Keratinocyte (primary cell): ENCODE data around the gene LST1.

Source experiments
- CTCF ChIP-seq, 3 experiments: IDR thresholded peaks in 1 of 3; conservative IDR thresholded peaks in 1 of 3; optimal IDR thresholded peaks in 1 of 3; 2 replicates in 2 of 3; 3 replicates in 1 of 3; pipeline versions ENCODE3 to v1.5.1; 2011; ENCODE audit warnings: low read length in 3 of 3, mild to moderate bottlenecking in 3 of 3, moderate library complexity in 2 of 3, control low read depth in 1 of 3, inconsistent platforms in 1 of 3; ENCODE audit not compliant: insufficient read depth in 2 of 3; ENCODE audit errors: extremely low read depth in 1 of 3
- EZH2 ChIP-seq: IDR thresholded peaks from one replicate; pipeline ENCODE4 v1.6.1; 2012; ENCODE audit warnings: inconsistent platforms, mild to moderate bottlenecking, low read length, moderate library complexity

DNA sequence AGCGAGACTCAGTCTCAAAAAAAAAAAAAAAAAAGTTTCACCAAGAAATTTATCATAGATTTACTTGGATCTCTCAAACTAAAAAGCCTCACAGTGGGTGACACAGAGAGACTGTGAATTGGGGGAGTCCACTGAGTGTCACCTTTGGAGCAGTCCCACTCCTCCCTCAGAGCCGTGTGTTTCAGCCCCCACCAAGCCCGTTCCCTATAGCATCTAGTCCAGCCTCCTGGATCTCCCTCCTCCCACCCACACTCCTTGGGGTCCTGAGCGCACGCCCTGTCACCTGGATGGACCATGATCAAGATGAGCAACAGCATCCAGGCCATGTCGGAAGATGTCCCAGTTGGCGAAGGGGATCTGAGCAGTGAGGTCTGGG is 6.3 kb downstream of the LST1 start:
- no peak for TF ChIP-seq CTCF (optimal IDR thresholded peaks at IDR 0.05 in 1 of 3, IDR thresholded peaks at IDR 0.05 in 1 of 3, conservative IDR thresholded peaks at IDR 0.05 in 1 of 3; ENCODE audit: extremely low read depth in 1 of 3, insufficient read depth in 2 of 3, low read length in 3 of 3)
- TF ChIP-seq EZH2 = no peak
